NOMO-1 (cell line): Measurements from ENCODE around the gene SRP9.
"Not testable (repeated sequence)": the region's sequence is repeated elsewhere in the genome, so short reads cannot be mapped to it uniquely, and the experiment has no call there.

Source experiments
- DNase-seq, 2 experiments: peaks; one replicate each; lab custom pipeline; 2025; ENCODE audit not compliant: unreplicated experiment in 2 of 2; lab: John Stamatoyannopoulos, UW

SRP9 gene

DNA sequence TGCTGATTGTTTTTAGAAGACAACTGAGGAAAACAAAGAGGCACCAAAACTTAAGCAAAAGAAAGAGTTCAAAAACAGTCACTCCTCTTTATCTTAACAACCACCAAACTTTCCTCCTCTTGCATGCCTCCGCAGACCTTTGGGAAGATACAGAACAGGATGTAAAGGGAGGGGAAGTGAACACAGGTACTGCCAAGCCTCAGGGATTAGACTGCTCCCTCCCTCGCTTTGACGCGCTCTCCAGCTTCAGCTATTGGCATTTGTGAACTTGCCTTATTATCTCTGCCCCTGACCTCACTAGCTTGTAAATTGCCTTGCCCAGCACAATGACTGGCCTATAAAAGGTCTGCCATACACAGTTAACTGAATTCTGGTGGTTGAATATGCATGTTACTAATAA, 4.8 kb upstream of the SRP9 start:
- DNase-seq: no peak

DNA sequence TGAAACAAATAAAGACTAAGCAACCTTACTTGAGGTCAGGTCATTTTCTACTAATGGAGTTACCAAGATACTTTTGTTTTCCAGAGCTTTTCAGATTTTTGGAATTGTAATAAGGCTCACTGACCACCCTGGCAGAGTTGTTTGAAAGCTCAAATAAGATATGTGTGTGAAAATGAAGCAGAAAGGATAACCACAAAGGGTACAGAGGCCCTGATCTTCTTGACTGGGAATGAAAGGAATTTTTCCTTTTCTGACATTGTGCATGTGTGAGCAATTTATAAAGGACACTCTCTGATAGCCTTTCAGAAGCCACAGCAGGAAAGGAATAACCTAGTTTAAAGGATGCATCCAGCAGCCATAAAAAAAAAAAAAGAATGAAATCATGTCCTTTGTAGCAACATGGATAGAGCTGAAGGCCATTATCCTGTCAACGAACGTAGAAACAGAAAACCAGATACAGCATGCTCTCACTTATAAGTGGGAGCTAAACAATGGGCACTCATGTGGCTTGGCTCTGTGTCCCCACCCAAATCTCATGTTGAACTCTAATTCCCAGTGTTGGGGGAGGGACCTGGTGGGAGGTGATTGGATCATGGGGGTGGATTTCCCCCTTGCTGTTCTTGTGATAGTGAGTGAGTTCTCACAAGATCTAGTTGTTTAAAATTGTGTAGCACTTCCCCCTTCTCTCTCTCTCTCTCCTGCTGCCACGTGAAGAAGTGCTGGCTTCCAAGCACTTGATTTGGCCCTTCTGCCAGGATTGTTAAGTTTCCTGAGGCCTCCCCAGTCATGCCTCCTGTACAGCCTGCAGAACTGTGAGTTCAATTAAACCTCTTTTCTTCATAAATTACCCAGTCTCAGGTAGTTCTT, 3.1 kb upstream of the SRP9 start:
- no peak for DNase-seq

- DNase-seq: no peak
Observed at GRCh38 chr1:225776294-225776693, 1.3 kb upstream of the SRP9 start.

DNA sequence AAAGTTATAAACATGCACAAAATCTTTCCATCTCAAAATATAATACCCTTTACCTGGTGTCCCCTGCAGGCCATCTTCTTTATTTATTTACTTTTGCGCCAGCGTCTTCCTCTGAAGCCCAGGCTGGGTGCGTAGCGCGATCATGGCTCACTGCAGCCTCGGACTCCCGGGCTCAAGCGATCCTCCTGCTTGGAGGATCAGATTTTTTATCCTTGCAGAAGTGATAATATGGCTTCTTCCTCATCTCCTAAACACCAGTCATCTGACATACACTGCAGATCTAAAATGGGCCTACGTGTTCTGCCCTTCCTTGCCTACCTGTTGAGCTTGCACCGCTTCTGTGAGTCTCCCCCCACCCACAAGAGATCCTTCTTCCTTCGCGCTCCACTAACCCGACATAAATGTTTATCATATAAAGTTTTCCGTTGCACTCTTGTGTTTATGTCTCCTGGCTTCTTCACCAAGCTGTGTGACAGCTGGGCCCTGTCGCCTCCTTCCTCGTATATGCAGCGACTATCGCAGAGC, 506 bp upstream of the SRP9 start:
- DNase-seq: no peak

DNA sequence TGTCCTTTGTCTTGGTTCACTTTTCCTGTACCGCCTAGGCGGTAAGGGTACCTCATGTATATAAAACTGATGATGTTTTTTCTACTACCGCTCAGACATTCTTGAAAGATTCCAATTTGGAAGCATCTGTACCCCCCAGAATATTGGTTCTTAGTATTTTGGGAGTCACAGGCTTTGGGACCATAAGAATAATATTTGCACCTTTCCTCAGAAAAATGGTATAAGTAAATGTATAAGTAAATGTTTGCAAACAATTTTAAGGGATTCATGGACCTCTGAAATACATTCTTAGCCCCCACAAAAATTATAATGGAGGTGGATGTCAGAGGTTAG, 677 bp downstream of the SRP9 start:
- no peak for DNase-seq

GRCh38 chr1:225779165-225779564, 1.5 kb downstream of the SRP9 start:
- DNase-seq: not testable (repeated sequence)

DNA sequence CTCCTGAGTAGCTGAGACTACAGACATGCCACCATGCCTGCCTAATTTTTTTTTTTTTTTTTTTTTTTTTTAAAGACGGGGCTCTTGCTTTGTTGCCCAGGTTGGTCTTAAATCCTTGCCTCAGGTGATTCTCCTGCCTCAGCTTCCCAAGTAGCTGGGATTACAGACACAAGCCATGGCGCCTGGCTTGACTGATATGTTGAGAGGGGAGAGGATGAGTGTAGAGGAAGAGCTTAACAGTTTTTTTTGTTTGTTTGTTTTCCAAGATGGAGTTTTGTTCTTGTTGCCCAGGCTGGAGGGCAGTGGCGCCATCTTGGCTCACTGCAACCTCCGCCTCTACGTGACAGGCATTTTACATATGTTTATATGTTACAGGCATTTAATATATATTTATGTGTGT, 2.5 kb downstream of the SRP9 start:
- DNase-seq: no peak

DNA sequence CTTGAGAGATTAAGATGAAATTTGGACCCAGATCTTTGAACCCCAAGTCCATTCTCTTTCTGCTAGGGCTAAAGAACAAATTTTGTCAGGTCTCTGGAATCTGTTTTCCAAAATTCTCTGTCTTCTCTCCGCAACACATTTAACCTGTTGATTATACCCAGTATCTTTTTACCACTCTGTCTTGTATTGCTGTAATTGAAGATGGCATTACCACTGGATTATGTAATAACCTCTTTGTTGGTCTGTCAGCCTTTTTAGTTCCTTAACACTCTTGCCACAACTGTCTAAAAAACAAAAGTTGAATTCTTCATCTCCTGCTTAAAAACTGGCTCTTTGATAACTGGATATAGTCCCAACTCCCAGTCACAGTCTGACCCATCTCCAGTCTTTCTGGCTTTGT, 3.0 kb downstream of the SRP9 start:
- DNase-seq: peak in 1 of 2 experiments; percentile 51

- not testable (repeated sequence) for DNase-seq
Observed at GRCh38 chr1:225789142-225789541, 11.5 kb downstream of the SRP9 start.

DNA sequence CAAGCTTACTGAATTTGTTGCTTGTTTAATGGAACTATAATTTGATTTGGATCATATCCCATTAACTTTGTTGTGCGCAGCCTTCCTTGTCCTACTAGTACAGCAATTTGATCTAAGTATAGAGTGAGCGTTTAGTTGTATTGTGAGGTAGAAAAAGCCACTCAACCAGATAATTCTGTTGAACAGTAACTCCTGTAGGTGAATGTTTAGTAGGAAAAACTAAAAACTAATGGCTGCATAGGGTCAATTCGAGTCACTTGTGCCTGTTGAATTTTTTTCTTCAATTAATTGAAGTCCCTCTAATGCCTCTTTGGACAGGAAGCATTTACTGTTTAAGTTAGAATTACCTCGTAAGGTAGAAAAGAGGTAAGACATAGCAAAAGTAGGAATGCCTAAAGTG, 17.3 kb downstream of the SRP9 start:
- DNase-seq: no peak

- not testable (repeated sequence) for DNase-seq
Observed at GRCh38 chr1:225796097-225796496, 18.5 kb downstream of the SRP9 start.

DNA sequence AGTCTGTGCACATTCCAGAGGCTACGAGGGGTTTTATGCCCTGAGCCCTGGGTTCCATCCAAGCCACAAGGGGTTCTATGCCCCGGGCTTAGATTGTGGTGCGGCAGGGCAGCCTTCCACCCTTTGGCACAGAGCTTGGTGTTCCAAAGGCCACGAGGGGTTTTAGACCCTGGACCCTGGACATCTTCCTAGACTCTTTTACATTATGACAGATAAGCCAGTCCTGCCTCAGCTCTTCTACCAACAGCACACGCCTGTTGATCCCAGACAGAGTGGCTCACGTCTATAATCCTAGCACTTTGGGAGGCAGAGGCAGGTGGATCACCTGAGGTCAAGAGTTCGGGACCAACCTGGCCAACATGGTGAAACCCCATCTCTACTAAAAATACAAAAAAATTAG, 23.5 kb downstream of the SRP9 start:
- not testable (repeated sequence) for DNase-seq

DNA sequence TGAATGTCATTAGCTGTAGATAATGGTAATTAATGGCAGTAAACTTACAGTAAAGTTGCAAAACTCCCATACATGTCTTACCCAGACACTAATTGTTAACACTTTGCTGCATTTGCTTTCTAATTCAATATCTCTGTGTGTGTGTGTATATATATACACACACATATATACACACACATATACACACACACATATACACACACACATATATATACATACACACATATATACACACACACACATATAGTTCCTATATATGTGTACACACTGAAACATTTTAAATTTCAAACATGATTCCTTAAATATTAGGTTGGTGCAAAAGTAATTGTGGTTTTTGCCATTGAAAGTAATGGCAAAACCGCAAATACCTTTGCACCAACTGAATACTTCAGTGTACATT, 28.6 kb downstream of the SRP9 start:
- DNase-seq: no peak

GRCh38 chr1:225806736-225807135, 29.1 kb downstream of the SRP9 start:
- not testable (repeated sequence) for DNase-seq

- no peak for DNase-seq
Observed at GRCh38 chr1:225808136-225808535, 30.5 kb downstream of the SRP9 start.

GRCh38 chr1:225809842-225810578, 32.4 kb downstream of the SRP9 start, which contains the start of gene EPHX1:
EPHX1 (plus strand) TSS chr1:225810124; CDS start chr1:225828730, 18,606 bp downstream.
- peak; percentile 67 to 79 for DNase-seq

DNA sequence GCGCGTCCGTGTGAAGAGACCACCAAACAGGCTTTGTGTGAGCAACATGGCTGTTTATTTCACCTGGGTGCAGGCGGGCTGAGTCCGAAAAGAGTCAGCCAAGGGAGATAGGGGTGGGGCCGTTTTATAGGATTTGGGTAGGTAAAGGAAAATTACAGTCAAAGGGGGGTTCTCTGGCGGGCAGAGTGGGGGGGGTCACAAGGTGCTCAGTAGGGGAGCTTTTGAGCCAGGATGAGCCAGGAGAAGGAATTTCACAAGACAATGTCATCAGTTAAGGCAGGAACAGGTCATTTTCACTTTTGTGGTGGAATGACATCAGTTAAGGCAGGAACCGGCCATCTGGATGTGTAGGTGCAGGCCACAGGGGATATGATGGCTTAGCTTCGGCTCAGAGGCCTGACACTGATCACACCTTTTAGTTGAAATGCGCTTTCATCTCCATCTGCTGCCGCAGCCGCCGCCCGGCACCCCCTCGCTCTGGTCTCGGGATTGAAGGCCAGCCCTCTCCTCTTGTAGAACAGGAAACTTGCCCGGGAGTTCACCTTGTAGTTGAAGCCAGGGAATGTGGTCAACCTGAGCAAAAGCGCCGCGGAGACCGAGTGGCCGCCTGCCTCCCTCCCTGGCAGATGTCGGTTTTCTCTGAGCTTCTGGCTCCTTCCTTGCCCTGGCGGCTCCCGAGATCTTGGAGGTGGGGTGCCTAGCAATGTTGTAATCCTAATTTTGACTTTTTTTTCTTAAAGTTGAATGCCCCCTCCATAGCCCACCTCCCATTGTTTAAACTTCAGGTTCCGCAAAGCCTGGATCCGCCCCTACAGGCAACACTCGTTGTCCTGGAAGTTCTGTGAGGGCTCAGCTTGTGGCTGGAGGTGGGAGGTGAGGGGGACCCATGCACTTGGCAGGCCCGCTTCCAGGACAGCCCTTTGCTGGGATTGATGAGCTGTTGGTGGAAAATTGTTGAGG, 33.2 kb downstream of the SRP9 start:
- DNase-seq: not testable (repeated sequence)

GRCh38 chr1:225811622-225812487, 34.2 kb downstream of the SRP9 start:
- DNase-seq: no peak

DNA sequence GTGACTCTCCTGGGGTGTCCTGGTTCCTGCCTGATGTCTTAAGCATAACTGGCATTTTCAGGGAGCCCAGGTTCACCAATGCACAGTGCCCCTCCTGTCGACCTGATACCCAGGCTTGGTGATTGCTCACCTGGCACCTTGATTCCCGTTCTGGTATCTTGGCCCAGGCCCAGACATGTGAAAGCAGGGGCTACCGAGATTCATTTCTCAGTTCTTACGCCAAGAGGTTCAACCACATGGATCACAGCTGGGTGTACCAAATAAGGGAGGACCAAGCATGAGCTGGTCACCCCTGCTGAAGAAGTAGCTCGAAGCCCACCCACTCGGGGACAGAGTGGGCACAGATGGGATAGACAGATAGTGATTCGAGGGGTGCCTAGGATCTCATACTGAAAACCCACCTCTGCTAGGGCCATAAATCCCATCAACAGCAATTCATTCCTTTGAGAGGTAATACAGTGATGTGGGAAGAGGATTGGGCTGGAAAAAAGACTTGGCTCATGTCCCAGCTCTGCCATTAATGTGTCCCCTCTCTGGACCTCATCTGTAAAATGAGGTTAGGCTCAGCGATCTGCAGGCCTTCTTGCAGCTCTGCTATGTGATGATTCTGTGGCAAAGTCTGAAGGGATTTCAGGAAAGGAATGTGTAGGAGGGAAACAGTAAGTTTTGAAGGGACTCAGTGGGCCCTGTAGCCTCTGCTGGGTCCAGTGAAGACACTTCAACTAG, 35.0 kb downstream of the SRP9 start:
- no peak for DNase-seq
